ENCODE data around the gene RAPGEF4.

DNA sequence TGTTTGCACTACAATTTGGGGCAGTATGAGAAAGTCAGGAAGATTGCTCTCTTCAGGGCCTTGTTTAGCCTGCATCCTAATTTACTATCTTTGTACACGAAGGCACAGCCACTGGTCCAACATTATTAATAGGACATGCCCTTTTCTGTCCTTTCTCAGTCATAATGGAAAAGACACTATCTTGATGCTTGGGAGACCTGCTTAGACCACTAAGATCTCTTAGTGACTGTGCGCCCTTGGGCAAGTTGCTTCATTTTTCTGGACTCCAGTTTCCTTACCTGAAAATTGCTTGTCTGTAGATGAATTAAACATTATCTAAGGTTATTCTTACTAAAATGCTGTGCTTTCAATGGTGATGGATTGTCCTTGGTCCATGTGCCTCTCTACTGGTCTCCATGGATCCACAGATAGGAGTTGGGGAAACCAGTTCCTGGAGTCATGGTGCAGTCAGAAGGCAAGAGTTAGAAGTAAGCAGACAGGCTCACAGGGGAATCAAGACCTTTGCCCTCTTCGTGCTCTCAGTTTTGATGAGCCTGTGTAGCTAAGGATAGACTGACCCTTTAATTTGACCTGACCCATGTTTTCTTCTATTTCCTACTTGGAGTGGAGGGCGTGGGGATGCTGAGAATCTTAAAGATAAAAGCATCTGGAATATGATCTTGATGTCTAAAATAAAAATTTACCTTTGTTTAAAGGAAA lies 114.0 kb downstream of the RAPGEF4 start:
- TF ChIP-seq CTCF (IDR thresholded peaks at IDR 0.05) (no peak), EZH2 (IDR thresholded peaks at IDR 0.05; ENCODE audit: borderline replicate concordance, insufficient read depth, low read depth, low read length, poor library complexity, severe bottlenecking) (no peak)

Measured in B cell (primary cell).